ENCODE data around the gene EPS8.
"Not testable (repeated sequence)": the region's sequence is repeated elsewhere in the genome, so short reads cannot be mapped to it uniquely, and the experiment has no call there.

Gene EPS8

GRCh38 chr12:15634010-15634683 lies 155.0 kb downstream of the EPS8 start:
- no peak for DNase-seq

- no peak for DNase-seq
Measured at GRCh38 chr12:15633201-15633600, 156.0 kb downstream of the EPS8 start.

GRCh38 chr12:15632708-15633107 lies 156.5 kb downstream of the EPS8 start:
- DNase-seq, result no peak

- no peak for DNase-seq
Measured at GRCh38 chr12:15631007-15631715, 158.0 kb downstream of the EPS8 start.

- no peak for DNase-seq
Measured at GRCh38 chr12:15629761-15630160, 159.4 kb downstream of the EPS8 start.

GRCh38 chr12:15629108-15629507 lies 160.1 kb downstream of the EPS8 start:
- no peak for DNase-seq

GRCh38 chr12:15627995-15628945 lies 160.9 kb downstream of the EPS8 start:
- DNase-seq, result no peak

GRCh38 chr12:15625075-15625474 lies 164.1 kb downstream of the EPS8 start:
- DNase-seq, result no peak

GRCh38 chr12:15620741-15621539 lies 168.2 kb downstream of the EPS8 start:
- DNase-seq, result no peak

- not testable (repeated sequence) for DNase-seq
Measured at GRCh38 chr12:15616495-15616894, 172.7 kb downstream of the EPS8 start.

GRCh38 chr12:15613981-15614380 lies 175.2 kb downstream of the EPS8 start:
- DNase-seq, result no peak

- DNase-seq, result no peak
Measured at GRCh38 chr12:15608941-15609340, 180.2 kb downstream of the EPS8 start.

- DNase-seq, result no peak
Measured at GRCh38 chr12:15608406-15608805, 180.8 kb downstream of the EPS8 start.

- no peak for DNase-seq
Measured at GRCh38 chr12:15605881-15606590, 183.2 kb downstream of the EPS8 start.

- no peak for DNase-seq
Measured at GRCh38 chr12:15603474-15604085, 185.6 kb downstream of the EPS8 start.

- no peak for DNase-seq
Measured at GRCh38 chr12:15602051-15602672, 187.0 kb downstream of the EPS8 start.

GRCh38 chr12:15601210-15601800 lies 187.9 kb downstream of the EPS8 start:
- DNase-seq, result peak; percentile 27

- DNase-seq, result no peak
Measured at GRCh38 chr12:15600223-15600935, 188.8 kb downstream of the EPS8 start.

- DNase-seq, result no peak
Measured at GRCh38 chr12:15599266-15600037, 189.7 kb downstream of the EPS8 start.
